ENCODE data around the gene TMEM170A.
"Not testable (repeated sequence)": the region's sequence is repeated elsewhere in the genome, so short reads cannot be mapped to it uniquely, and the experiment has no call there.

DNA sequence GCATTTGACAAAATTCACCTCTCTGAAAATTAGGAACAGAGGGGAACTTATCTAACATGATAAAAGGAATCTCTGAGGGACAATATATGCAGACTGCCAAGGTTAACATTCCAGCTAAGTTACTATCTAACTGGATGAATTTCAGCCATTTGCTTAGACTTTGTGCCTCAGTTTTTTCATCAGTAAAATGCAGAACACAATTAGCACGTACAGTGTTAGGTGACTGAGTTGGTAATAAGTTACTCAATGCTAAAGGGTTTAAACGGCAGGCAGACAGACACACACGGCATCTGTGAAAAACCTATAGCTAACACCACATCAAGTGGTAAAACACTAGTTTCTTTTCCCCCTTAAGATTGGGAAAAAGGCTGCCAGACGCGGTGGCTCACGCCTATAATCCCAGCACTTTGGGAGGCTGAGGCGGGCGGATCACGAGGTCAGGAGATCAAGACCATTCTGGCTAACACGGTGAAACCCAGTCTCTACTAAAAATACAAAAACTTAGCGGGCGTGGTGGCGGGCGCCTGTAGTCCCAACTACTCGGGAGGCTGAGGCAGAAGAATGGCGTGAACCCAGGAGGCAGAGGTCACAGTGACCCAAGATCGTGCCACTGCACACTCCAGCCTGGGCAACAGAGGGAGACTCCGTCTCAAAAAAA lies 40.3 kb downstream of the TMEM170A start:
- TF ChIP-seq EZH2 (IDR thresholded peaks at IDR 0.05; ENCODE audit: borderline replicate concordance, low read length): not testable (repeated sequence)
- TF ChIP-seq, protein P1, sequence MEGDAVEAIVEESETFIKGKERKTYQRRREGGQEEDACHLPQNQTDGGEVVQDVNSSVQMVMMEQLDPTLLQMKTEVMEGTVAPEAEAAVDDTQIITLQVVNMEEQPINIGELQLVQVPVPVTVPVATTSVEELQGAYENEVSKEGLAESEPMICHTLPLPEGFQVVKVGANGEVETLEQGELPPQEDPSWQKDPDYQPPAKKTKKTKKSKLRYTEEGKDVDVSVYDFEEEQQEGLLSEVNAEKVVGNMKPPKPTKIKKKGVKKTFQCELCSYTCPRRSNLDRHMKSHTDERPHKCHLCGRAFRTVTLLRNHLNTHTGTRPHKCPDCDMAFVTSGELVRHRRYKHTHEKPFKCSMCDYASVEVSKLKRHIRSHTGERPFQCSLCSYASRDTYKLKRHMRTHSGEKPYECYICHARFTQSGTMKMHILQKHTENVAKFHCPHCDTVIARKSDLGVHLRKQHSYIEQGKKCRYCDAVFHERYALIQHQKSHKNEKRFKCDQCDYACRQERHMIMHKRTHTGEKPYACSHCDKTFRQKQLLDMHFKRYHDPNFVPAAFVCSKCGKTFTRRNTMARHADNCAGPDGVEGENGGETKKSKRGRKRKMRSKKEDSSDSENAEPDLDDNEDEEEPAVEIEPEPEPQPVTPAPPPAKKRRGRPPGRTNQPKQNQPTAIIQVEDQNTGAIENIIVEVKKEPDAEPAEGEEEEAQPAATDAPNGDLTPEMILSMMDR (IDR thresholded peaks at IDR 0.05; ENCODE audit: low read length): not testable (repeated sequence)

Data from OCI-LY1 (cell line).